Subcutaneous adipose tissue (tissue), 4 donors: ENCODE measurements around the gene FYCO1. TPM values are rescaled to one million over a fixed set of nuclear protein-coding genes. Genes with fewer than 3 reads are reported as not detected.

Source experiments
- CTCF ChIP-seq: fragments of 450-650 bp; IDR thresholded peaks from one replicate; pipeline ENCODE4 v1.5.1; 2016; ENCODE audit warnings: low read depth, mild to moderate bottlenecking, control low read depth, antibody characterized with exemption, moderate library complexity
- small RNA-seq: library from RNA; depleted of rRNA; stranded (forward); fragments of <200 nt; gene quantifications from one replicate; pipeline ENCODE3, GENCODE V24; 2016
- total RNA-seq, 4 donors: library from RNA; depleted of rRNA; stranded (reverse); fragments of >200 nt; gene quantifications; one replicate each; pipeline ENCODE4 v1.1.0, GENCODE V29; 2016

FYCO1 gene
- total RNA-seq, 4 donors from 2014 or later, result 36.7 to 46.7 (median 43.6) TPM

- no peak for TF ChIP-seq CTCF
These were observed 127.0 kb downstream of the FYCO1 start for GRCh38 chr3:45868650-45869049.

GRCh38 chr3:45868213-45868612, 127.4 kb downstream of the FYCO1 start:
- no peak for TF ChIP-seq CTCF

Small RNAs within 50 kb of the gene (small RNA-seq; reads per million reads assigned to genes)
- gene RF00019, result 0.49 reads per million

Other genes starting within 250 kb of the FYCO1 start
- gene SLC6A20, start 199.3 kb downstream of the FYCO1 start, total RNA-seq, result under 1 TPM in 1 of 4 donors, not detected in 3; 0.22 TPM
- 10 to 100 TPM in 1 of 4 donors, 1 to 10 TPM in 3; 8.3 to 14.8 (median 9.2) TPM for gene LZTFL1, start 153.7 kb downstream of the FYCO1 start, total RNA-seq
- gene CCR9, start 109.3 kb downstream of the FYCO1 start, total RNA-seq, result not detected
- 1 to 10 TPM in 2 of 4 donors, under 1 TPM in 2; 0.38 to 2.4 (median 1.0) TPM for gene CXCR6, start 52.4 kb downstream of the FYCO1 start, total RNA-seq
- not detected for gene XCR1, start 31.7 kb upstream of the FYCO1 start, total RNA-seq
- gene CCR1, start 212.5 kb upstream of the FYCO1 start, total RNA-seq, result 10 to 100 TPM in 3 of 4 donors, 1 to 10 TPM in 1; 8.7 to 81.9 (median 20.1) TPM
- not detected for gene CCR3, start 246.6 kb upstream of the FYCO1 start, total RNA-seq